H1 (cell line): ENCODE results near the gene PTCH1. TPM values are rescaled to one million over a fixed set of nuclear protein-coding genes. Genes with fewer than 3 reads are reported as not detected.

Experiments
- KDM4A ChIP-seq: IDR thresholded peaks from one replicate; pipeline ENCODE4 v1.7.1; 2012; ENCODE audit warnings: low read depth, mild to moderate bottlenecking, moderate library complexity, low read length, inconsistent platforms; ENCODE audit not compliant: severe bottlenecking
- MAFK ChIP-seq: IDR thresholded peaks from 2 replicates; pipeline ENCODE4 v1.6.1; 2012; ENCODE audit warnings: low read depth, mild to moderate bottlenecking, improper control_type of control experiment, low read length
- RFX5 ChIP-seq: IDR thresholded peaks from 2 replicates; pipeline ENCODE4 v1.6.1; 2011; ENCODE audit warnings: low read depth, low read length, improper control_type of control experiment, borderline replicate concordance
- SIN3A ChIP-seq, 2 experiments: IDR thresholded peaks in 1 of 2; conservative IDR thresholded peaks in 1 of 2; 2 replicates each; pipeline ENCODE4 v1.6.1; 2011 to 2012; ENCODE audit warnings: low read length in 2 of 2, improper control_type of control experiment in 1 of 2, low read depth in 1 of 2, mild to moderate bottlenecking in 1 of 2
- SRF ChIP-seq: IDR thresholded peaks from 2 replicates; pipeline ENCODE4 v1.6.1; 2011; ENCODE audit warnings: mild to moderate bottlenecking, low read depth, low read length, moderate library complexity
- TAF1 ChIP-seq: IDR thresholded peaks from 2 replicates; pipeline ENCODE4 v1.6.1; 2011; ENCODE audit warnings: mild to moderate bottlenecking, low read depth, low read length
- polyA plus RNA-seq, 7 experiments: library from polyadenylated mRNA; depleted of rRNA in 3 of 7; stranded (reverse) in 5 of 7; unstranded in 2 of 7; fragments of >200 nt in 5 of 7; fragments of 200-250 nt in 2 of 7; gene quantifications; 1 replicate in 5 of 7; 2 replicates in 1 of 7; 4 replicates in 1 of 7; pipeline versions ENCODE4 v1.2.1 to v1.2.3, GENCODE V29; 2011 to 2013; ENCODE audit warnings: missing spikeins in 2 of 7, mixed read lengths in 2 of 7
- total RNA-seq: library from RNA; stranded (reverse); fragmentation: NEBNext Ultra II Directional; extraction: Animal tissue kit (Norgen Biotek cat#: 25700); gene quantifications from 2 replicates; pipeline ENCODE4 v1.2.1, GENCODE V29; 2021
- TF ChIP-seq, protein P1 (sequence below): fragments of 300-600 bp; sonication (generic); IDR thresholded peaks from 2 replicates; pipeline ENCODE4 v1.7.1; 2012; ENCODE audit warnings: low read length, moderate library complexity, mild to moderate bottlenecking, inconsistent platforms; ENCODE audit not compliant: insufficient replicate concordance
- TF ChIP-seq, protein P2 (sequence below): IDR thresholded peaks from 2 replicates; pipeline ENCODE4 v1.6.1; 2012; ENCODE audit warnings: inconsistent platforms
- TF ChIP-seq, protein P3 (sequence below): IDR thresholded peaks from 2 replicates; pipeline ENCODE4 v1.6.1; 2012; ENCODE audit warnings: low read length, inconsistent platforms

Gene PTCH1
- total and polyA plus RNA-seq, 2 of the 8 experiments (the other 6 are each of a cell fraction or from before 2014, with no cell fraction given), result 6.4 to 34.1 TPM

DNA sequence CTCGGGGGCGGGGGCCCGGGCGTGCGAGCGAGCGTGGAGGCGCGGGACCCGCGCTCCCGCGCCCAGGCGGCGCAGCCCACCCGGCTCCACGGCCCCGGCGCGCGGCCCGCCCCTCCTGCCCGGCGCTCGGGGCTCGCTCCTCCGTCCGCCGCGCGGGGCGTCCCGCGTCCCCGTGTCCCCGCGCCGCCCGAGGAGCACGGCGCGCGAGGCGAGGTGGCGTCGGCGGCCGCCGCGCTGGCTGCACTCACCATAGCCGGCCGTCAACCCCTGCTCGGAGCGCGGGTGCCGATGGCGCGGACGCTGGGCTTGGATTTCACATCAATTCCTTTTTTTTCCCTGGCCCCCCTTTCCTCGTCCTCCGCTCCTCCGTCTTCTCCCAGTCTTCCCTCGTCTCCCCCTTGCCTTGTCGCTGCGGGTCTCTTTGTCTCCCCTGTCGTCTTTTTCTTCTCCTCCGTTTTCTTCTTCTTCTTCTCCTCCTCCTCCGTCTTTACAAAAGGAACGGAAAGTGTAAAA, 494 bp downstream of the PTCH1 start (continued):
- TF ChIP-seq, protein P1, sequence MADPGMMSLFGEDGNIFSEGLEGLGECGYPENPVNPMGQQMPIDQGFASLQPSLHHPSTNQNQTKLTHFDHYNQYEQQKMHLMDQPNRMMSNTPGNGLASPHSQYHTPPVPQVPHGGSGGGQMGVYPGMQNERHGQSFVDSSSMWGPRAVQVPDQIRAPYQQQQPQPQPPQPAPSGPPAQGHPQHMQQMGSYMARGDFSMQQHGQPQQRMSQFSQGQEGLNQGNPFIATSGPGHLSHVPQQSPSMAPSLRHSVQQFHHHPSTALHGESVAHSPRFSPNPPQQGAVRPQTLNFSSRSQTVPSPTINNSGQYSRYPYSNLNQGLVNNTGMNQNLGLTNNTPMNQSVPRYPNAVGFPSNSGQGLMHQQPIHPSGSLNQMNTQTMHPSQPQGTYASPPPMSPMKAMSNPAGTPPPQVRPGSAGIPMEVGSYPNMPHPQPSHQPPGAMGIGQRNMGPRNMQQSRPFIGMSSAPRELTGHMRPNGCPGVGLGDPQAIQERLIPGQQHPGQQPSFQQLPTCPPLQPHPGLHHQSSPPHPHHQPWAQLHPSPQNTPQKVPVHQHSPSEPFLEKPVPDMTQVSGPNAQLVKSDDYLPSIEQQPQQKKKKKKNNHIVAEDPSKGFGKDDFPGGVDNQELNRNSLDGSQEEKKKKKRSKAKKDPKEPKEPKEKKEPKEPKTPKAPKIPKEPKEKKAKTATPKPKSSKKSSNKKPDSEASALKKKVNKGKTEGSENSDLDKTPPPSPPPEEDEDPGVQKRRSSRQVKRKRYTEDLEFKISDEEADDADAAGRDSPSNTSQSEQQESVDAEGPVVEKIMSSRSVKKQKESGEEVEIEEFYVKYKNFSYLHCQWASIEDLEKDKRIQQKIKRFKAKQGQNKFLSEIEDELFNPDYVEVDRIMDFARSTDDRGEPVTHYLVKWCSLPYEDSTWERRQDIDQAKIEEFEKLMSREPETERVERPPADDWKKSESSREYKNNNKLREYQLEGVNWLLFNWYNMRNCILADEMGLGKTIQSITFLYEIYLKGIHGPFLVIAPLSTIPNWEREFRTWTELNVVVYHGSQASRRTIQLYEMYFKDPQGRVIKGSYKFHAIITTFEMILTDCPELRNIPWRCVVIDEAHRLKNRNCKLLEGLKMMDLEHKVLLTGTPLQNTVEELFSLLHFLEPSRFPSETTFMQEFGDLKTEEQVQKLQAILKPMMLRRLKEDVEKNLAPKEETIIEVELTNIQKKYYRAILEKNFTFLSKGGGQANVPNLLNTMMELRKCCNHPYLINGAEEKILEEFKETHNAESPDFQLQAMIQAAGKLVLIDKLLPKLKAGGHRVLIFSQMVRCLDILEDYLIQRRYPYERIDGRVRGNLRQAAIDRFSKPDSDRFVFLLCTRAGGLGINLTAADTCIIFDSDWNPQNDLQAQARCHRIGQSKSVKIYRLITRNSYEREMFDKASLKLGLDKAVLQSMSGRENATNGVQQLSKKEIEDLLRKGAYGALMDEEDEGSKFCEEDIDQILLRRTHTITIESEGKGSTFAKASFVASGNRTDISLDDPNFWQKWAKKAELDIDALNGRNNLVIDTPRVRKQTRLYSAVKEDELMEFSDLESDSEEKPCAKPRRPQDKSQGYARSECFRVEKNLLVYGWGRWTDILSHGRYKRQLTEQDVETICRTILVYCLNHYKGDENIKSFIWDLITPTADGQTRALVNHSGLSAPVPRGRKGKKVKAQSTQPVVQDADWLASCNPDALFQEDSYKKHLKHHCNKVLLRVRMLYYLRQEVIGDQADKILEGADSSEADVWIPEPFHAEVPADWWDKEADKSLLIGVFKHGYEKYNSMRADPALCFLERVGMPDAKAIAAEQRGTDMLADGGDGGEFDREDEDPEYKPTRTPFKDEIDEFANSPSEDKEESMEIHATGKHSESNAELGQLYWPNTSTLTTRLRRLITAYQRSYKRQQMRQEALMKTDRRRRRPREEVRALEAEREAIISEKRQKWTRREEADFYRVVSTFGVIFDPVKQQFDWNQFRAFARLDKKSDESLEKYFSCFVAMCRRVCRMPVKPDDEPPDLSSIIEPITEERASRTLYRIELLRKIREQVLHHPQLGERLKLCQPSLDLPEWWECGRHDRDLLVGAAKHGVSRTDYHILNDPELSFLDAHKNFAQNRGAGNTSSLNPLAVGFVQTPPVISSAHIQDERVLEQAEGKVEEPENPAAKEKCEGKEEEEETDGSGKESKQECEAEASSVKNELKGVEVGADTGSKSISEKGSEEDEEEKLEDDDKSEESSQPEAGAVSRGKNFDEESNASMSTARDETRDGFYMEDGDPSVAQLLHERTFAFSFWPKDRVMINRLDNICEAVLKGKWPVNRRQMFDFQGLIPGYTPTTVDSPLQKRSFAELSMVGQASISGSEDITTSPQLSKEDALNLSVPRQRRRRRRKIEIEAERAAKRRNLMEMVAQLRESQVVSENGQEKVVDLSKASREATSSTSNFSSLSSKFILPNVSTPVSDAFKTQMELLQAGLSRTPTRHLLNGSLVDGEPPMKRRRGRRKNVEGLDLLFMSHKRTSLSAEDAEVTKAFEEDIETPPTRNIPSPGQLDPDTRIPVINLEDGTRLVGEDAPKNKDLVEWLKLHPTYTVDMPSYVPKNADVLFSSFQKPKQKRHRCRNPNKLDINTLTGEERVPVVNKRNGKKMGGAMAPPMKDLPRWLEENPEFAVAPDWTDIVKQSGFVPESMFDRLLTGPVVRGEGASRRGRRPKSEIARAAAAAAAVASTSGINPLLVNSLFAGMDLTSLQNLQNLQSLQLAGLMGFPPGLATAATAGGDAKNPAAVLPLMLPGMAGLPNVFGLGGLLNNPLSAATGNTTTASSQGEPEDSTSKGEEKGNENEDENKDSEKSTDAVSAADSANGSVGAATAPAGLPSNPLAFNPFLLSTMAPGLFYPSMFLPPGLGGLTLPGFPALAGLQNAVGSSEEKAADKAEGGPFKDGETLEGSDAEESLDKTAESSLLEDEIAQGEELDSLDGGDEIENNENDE, result no peak
- TF ChIP-seq MAFK, result no peak
- TF ChIP-seq, protein P2, sequence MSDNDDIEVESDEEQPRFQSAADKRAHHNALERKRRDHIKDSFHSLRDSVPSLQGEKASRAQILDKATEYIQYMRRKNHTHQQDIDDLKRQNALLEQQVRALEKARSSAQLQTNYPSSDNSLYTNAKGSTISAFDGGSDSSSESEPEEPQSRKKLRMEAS, result no peak
- no peak for TF ChIP-seq TAF1
- TF ChIP-seq, protein P3, sequence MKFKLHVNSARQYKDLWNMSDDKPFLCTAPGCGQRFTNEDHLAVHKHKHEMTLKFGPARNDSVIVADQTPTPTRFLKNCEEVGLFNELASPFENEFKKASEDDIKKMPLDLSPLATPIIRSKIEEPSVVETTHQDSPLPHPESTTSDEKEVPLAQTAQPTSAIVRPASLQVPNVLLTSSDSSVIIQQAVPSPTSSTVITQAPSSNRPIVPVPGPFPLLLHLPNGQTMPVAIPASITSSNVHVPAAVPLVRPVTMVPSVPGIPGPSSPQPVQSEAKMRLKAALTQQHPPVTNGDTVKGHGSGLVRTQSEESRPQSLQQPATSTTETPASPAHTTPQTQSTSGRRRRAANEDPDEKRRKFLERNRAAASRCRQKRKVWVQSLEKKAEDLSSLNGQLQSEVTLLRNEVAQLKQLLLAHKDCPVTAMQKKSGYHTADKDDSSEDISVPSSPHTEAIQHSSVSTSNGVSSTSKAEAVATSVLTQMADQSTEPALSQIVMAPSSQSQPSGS, result no peak
- peak; percentile 32 for TF ChIP-seq KDM4A
- TF ChIP-seq SRF, result no peak
- no peak for TF ChIP-seq RFX5
- 0 out of 4 replicates have a peak, but pooled peaks of 1 of the 2 experiments have one; percentile 12 for TF ChIP-seq SIN3A (conservative IDR thresholded peaks at IDR 0.05 in 1 of 2, IDR thresholded peaks at IDR 0.05 in 1 of 2; ENCODE audit: low read depth in 1 of 2, low read length in 2 of 2)
